ENCODE results near the gene MACROD2.

The MACROD2 gene

DNA sequence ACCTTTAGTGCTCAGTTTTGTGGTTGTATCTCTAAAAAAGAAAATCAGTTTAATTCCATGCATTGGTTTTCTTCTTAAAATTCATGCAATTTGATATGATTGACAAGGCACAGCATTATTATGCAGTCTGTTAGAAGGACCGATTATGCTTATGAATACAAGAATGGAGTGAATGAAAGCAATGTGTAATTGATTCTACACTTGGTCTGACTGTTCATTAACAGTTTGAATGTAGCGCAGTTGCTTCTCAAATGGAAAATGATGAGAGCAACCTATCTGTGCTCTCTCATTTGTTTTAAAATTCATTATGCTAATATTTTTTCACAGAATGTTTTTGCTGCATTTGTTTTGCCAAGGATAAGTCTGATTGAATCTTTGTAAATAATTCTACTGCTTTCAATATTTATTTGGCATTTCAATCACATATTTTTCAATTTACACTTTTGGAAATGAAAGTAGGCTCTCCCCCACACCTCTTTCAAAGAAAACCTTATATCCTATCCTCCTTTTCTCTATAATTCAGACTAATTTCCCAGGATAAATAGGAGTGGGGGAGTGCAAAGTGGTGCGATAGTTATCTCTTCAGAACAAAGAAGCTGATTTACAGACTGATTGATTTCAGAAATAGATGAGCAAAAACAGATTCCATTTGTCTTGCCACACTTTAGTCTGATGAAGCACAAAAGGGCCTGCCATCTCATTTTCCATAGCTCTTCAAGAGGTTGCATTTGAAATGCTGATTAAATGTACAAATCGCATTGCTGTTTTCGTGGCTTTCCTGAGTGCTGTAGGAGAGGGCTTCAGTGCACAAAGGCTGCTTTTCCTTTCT, 1227.4 kb downstream of the MACROD2 start:
- DNase-seq (ENCODE audit: low read depth) = no peak

- no peak for DNase-seq (ENCODE audit: low read depth)
Measured at GRCh38 chr20:15224199-15224598, 1228.9 kb downstream of the MACROD2 start.

GRCh38 chr20:15227102-15227501, 1231.8 kb downstream of the MACROD2 start:
- no peak for DNase-seq (ENCODE audit: low read depth)

DNA sequence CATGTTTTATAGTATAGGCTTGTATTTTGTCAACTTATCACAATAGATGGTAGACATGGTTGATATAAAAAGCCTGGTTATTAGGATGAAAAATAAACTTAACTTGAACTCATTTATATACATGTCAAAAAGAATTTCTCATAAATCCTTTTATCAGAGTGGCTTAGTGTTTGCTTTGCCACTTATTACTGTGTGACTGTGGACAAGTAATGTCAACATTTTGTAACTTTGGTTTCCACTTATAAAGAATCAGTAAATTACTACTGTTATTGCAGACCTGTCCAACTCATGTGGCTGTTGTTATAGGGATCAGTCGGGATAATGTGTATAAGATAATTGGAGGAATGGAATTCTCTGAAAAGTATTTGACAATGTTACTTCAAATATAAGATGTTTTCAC, 1236.9 kb downstream of the MACROD2 start:
- no peak for DNase-seq (ENCODE audit: low read depth)

GRCh38 chr20:15235471-15236198, 1240.3 kb downstream of the MACROD2 start:
- no peak for DNase-seq (ENCODE audit: low read depth)

DNA sequence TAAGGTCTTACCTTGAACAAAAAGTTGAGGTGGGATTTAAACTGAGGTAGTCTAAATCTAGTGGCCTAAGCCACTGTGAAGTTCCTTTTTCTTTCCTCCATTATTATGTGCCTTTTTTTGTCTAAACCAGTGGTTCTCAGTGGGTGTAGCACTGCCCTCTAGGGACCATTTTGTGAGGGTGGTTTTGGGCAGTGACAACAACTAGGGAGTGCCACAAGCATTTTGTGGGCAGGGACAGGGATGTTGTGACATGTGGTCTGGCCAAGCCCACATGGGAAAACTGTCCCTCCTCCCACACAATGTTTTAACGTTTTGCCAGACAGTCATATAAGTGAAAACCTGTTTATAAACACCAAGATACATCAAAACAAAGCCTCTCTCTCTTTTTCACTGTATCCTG, 1241.5 kb downstream of the MACROD2 start:
- peak; percentile 31 for DNase-seq (ENCODE audit: low read depth)

DNA sequence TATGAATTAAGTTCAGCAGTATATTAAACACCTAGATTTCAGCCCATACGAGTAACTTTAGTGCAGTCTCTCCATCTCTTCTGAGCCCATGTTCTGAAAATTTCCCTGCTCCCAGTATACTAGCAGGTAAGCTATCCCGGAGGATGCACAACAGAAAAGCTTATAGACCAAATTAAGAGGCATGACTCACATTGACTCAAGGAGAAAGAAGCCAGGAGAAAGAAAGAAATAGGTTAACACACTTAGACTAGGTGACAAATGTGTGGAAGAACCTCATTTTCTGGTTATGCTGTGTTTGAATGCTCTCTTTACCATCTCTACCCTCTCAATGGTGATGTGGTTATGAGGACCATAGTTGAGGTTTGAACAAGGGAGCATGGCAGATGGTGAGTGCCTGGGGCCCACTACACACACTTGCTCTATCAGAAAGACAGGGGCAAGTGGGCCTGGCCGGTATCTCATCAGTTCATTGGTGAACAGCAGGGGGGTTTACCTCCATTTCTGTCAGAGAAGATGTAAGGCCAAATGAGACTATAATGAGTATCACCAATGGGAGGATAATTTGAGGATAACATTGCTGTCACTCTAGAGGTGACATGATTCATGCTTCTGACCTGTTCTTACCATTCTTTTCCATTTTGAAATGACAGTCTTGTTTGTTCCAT, 1244.4 kb downstream of the MACROD2 start:
- no peak for DNase-seq (ENCODE audit: low read depth)

DNA sequence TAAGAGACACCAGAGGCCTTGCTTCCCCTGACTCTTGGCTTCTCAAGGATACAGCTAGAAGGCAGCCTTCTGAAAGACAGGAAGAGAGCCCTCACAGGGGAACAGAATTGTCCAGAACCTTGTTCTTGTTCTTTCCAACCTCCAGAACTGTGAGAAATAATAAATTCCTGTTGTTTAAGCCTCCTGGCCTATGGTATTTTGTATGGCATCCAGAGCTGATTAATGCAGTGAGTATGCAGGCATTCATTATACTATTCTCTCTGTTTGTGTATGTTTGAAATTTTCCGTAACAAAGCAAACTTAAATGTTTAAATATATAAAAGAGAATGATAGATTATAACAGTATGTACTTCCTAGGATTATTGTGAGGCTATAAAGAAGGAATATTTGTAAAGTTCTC, 1245.5 kb downstream of the MACROD2 start:
- DNase-seq (ENCODE audit: low read depth) = no peak

GRCh38 chr20:15241681-15242080, 1246.4 kb downstream of the MACROD2 start:
- DNase-seq (ENCODE audit: low read depth) = no peak

DNA sequence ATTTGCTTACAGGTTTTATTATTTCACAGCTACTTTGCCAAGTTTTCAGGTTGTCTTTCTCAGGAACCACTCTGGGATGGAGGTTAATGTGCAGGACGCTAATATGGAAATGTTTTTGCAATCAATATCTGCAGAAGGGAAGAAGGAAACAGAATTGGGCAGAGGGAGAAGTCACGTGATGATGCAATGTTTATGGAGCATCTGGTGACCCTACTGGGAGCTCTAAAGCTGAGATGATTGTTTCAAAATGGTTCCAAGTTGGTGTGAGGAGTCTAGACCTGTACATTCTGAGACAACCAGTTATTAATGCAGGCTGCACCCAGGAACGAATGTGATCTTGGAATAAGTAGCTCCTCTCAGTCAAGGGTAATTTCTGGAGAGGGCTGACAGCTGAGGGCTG, 1247.5 kb downstream of the MACROD2 start:
- no peak for DNase-seq (ENCODE audit: low read depth)

GRCh38 chr20:15245896-15246295, 1250.6 kb downstream of the MACROD2 start:
- no peak for DNase-seq (ENCODE audit: low read depth)

- no peak for DNase-seq (ENCODE audit: low read depth)
Measured at GRCh38 chr20:15248618-15249395, 1253.5 kb downstream of the MACROD2 start.

DNA sequence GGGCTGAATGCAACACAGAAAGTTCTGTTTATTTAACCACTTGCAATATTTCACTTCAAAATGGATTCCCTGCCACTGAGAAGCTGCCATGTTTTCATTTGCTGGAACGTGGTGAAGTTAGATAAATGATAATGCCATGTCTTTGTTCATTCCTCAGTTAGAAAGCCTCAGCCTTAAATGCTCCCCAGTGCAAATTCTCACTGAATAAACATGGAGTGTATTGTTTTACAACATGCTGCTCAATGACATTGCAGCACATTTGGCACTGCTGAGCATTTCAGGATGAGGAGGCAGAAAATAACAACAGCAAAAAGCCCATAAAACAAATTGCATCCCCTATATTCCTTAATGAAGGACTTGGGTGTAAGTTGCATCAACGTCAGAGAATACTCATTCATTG, 1255.9 kb downstream of the MACROD2 start:
- DNase-seq (ENCODE audit: low read depth) = no peak

DNA sequence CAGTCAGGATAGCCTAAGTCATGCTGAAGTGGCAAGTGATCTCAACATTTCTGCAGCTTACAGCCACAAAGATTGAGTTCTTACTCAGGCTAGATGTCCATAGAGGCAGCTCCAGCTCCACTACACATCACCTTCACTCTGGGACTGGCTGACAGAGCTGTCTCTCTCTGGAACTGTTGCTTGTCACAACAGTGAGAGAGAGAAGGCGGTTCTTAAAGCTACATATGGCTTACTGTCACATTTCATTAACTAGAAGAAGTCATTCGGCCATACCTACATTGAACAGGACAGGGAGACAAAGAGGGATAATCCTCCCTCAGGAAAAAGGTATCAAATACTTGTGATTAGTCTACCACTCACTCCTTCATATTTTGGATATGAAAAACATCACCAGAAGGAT, 1257.0 kb downstream of the MACROD2 start:
- DNase-seq (ENCODE audit: low read depth) = no peak

DNA sequence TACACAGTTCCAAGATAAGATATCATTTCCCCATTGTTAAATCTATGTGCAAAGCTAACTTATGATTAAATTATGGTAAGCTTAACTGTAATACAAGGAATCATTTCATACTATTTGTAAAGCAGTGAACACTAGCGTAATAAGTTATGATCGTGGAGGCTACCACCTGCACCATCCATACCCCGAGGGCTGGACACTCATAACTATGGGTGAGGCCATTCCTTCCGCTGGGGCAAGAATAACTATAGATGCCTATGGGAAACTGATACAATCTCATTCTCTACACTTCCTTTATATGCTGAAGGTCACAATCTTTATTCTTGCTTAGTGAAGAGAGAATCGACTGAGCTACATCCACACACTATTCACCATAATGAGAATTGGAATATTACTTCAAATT, 1258.1 kb downstream of the MACROD2 start:
- no peak for DNase-seq (ENCODE audit: low read depth)

DNA sequence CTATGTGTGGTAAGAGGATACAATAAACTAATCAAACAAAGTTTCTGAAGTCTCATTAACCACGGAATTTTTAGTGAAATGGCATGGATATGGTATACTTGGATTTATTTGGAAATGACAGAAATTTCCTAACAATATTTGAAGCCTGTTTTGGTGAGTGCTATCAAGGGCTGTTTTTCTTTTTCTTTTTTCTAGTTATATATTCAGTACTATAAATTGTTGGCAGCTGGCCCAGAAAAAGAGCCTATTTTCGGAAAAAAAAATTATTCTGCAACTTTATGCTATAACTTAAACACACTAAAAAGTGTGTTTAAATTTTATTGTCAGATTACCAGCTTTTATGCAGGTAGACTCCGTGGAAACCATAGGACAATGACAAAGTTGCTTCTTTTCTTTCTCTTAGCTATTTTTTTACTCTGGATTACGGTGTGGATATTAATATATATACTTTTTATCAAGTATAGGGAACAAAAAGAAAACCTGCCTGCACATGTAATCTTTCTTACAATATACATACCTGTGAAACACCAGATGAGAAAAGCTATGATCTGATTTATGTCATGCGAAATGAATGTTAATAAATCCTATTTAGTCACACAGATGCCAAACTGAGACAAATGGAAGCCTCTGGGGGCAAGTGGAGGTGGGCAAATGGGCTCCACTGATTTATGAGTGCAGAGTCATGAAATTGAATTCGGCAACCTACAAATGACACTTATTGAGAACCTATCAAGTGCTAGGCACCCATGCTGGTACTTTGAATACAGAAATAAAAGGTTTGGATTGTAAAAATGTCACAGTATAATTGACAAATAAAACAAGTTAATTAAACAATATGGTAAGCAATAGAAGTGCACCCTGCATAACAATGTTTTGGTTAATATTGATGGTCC, 1261.6 kb downstream of the MACROD2 start:
- DNase-seq (ENCODE audit: low read depth) = no peak

GRCh38 chr20:15257569-15257870, 1262.2 kb downstream of the MACROD2 start:
- no peak for DNase-seq (ENCODE audit: low read depth)

DNA sequence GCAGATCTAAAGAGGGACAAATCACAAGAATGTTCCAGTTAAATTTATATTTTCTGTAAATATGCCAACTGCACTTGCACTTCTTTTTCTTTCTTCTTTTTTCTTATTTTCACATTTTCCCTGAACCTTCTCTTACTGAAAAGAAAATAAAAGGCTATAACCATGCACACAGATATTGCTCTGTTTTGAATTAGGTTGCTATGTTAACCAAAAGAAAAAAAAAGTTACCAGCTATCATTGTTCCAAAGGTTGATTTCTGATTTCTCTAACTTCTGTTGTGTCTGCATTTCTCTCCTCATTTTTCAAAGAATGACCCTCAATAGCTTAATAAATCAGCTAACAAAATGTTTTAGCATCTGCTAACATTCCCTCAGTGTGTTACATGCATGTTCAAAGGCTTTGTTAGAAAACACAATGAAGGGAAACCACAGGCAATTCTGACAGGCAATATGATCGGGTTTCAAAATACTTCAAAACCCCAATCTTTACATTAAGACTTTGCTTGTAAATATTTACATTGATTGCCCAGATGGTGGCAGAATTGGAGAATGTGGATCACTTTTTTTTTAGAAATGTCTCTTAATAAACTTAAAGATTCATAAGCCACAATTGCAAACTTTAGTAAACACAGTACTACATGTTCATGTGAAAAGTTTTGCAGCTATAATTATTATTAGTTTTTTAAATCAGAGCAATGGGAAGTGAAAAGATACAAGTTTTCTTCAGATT, 1270.4 kb downstream of the MACROD2 start:
- no peak for DNase-seq (ENCODE audit: low read depth)

GRCh38 chr20:15267935-15268334, 1272.6 kb downstream of the MACROD2 start:
- no peak for DNase-seq (ENCODE audit: low read depth)

GRCh38 chr20:15278041-15278440, 1282.7 kb downstream of the MACROD2 start:
- DNase-seq (ENCODE audit: low read depth) = no peak

- DNase-seq (ENCODE audit: low read depth) = no peak
Measured at GRCh38 chr20:15287329-15287728, 1292.0 kb downstream of the MACROD2 start.
